Esophagus (tissue), 2 donors: ENCODE data around the gene NME7. TPM values are rescaled to one million over a fixed set of nuclear protein-coding genes. Genes with fewer than 3 reads are reported as not detected.

ENCODE experiments used
- H3K27ac ChIP-seq, 2 donors: one replicate each; pipeline ENCODE4 v1.5.1; 2013; ENCODE audit warnings: low read depth in 2 of 2, mild to moderate bottlenecking in 2 of 2, inconsistent platforms in 1 of 2, low read length in 1 of 2, moderate library complexity in 1 of 2
- H3K27me3 ChIP-seq, 2 donors: one replicate each; pipeline ENCODE4 v1.6.1; 2013; ENCODE audit warnings: low read length in 2 of 2, control low read depth in 1 of 2, mild to moderate bottlenecking in 1 of 2; ENCODE audit not compliant: insufficient read depth in 2 of 2, control insufficient read depth in 1 of 2
- H3K36me3 ChIP-seq, 2 donors: one replicate each; pipeline ENCODE4 v1.6.1; 2013; ENCODE audit warnings: low read length in 1 of 2; ENCODE audit not compliant: control insufficient read depth in 2 of 2, insufficient read depth in 2 of 2
- H3K4me1 ChIP-seq, 2 donors: one replicate each; pipeline ENCODE4 v1.6.1; 2013; ENCODE audit warnings: low read length in 1 of 2; ENCODE audit not compliant: control insufficient read depth in 2 of 2, insufficient read depth in 2 of 2
- H3K4me3 ChIP-seq, 2 donors: one replicate each; pipeline ENCODE4 v1.5.1; 2013; ENCODE audit warnings: low read length in 2 of 2, mild to moderate bottlenecking in 2 of 2, low read depth in 1 of 2, moderate library complexity in 1 of 2
- H3K9me3 ChIP-seq, 2 donors: one replicate each; pipeline ENCODE4 v1.6.1; 2013; ENCODE audit warnings: mild to moderate bottlenecking in 2 of 2, low read depth in 1 of 2, low read length in 1 of 2, moderate library complexity in 1 of 2; ENCODE audit not compliant: control insufficient read depth in 2 of 2, insufficient read depth in 1 of 2
- WGBS, 2 donors: extraction: QIAGEN DNeasy Blood & Tissue Kit; methylation state at CpG; one replicate each; pipeline ENCODE4 v1.1.7; 2013; 5-methylcytosine and 5-hydroxymethylcytosine counted together
- polyA plus RNA-seq, 2 donors: library from polyadenylated mRNA; stranded (reverse); fragments of 200-250 nt; gene quantifications; one replicate each; pipeline ENCODE4 v1.2.3, GENCODE V29; 2013
- donor health status: healthy with polysubstance abuse.
- donor health status: Bipolar disorder and iron deficiency.

Gene NME7
- polyA plus RNA-seq, 2 donors, result 2.0 to 5.6 TPM

DNA sequence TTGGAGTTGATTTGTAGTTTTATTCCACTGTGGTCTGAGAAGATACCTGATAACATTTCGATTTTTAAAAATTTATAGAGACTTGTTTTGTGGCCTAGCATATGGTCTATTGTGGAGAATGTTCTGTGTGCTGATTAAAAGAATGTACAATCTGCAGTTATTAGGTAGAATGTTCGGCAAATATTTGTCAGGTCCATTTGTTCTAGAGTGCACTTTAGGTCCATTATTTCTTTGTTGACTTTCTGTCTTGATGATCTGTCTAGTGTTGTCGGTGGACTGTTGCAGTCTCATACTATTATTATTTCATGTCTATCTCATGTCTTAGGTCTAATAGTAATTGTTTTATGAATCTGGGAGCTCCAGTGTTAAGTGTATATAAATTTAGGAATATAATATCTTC is 116.8 kb downstream of the NME7 start:
- Histone ChIP-seq H3K36me3 (no peaks in the 10 kb centered on the region), H3K9me3 (no peaks in the 10 kb centered on the region), H3K27me3 (no peaks in the 10 kb centered on the region), H3K4me1 (no peaks in the 10 kb centered on the region), H3K4me3 (no peak overlapping the region), H3K27ac (no peak overlapping the region)
- WGBS, 2 donors, result 90 to 91% methylated on average over 3 of the region's 3 CpGs

- H3K27ac ChIP-seq, result no peak overlapping the region
- no peaks in the 10 kb centered on the region for H3K9me3 ChIP-seq
- no peaks in the 10 kb centered on the region for H3K36me3 ChIP-seq
- no peaks in the 10 kb centered on the region for H3K27me3 ChIP-seq
- WGBS, 2 donors, result 36 to 50% methylated on average over 2 of the region's 2 CpGs
- H3K4me1 ChIP-seq, result no peaks in the 10 kb centered on the region
- no peak overlapping the region for H3K4me3 ChIP-seq
These were observed 117.6 kb downstream of the NME7 start for GRCh38 chr1:169250022-169250421.

GRCh38 chr1:169249611-169250010 is 118.0 kb downstream of the NME7 start:
- Histone ChIP-seq H3K9me3 (no peaks in the 10 kb centered on the region), H3K27me3 (no peaks in the 10 kb centered on the region), H3K4me1 (no peaks in the 10 kb centered on the region), H3K36me3 (no peaks in the 10 kb centered on the region), H3K27ac (no peak overlapping the region), H3K4me3 (no peak overlapping the region)
- 94 to 95% methylated on average over 1 of the region's 1 CpG for WGBS, 2 donors

DNA sequence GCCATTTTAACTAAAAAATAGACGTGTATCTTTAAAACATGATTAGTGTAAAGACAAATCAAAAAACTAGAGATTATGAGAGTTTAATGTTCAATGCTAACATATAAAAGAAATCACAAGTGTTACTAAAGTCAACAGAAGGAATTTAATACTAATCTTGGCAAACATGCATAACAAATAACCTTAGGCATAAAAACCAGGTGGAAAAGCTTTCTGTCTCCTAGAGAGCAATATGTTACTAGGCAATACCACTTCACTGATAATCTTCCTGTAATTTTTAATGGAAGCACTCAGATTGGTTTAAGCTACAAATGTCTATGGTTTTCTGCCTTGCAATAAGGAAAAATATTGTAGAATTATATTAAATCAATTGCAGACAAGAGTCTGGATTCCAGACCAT is 121.9 kb downstream of the NME7 start:
- Histone ChIP-seq H3K27ac (no peak overlapping the region), H3K4me1 (no peaks in the 10 kb centered on the region), H3K9me3 (no peaks in the 10 kb centered on the region), H3K36me3 (no peaks in the 10 kb centered on the region), H3K27me3 (no peaks in the 10 kb centered on the region), H3K4me3 (no peak overlapping the region)
- WGBS, 2 donors, result 46 to 53% methylated on average over 1 of the region's 1 CpG

DNA sequence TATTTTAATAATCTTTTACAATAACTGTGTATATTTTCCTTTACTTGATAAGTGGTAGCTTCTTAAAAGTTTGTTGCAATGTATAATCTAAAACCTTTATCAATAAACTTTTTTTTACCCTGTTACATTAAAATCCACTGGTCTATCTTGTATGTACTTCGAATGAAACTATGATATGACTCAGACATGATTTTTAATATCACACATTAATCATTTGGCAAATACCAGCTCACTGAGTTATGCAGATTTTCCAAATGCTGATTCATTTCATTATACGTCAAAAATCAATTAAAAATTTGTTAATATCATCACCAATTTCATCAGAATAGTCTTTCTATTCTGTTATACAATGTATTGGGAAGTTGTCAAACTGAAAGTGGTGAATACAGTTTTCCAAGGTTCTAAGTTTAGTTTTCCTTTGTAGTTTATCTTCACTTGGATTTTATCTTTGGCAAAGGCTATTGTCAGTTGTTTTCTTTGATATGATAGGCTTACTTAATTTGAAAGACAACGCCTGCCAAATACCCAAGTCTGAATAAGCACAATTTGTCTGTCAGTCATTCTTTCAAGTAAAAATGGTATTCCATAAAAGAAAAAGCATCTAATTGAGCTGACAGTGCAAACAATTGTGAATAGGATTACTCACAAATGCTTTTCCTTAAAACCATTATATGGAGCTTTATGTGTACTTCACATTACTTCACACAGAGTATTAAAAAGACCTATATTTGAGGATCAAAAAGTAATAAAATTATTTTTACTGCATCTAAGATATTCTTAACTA is 127.0 kb downstream of the NME7 start:
- WGBS, 2 donors, result 17 to 24% methylated on average over 3 of the region's 3 CpGs
- Histone ChIP-seq H3K9me3 (no peaks in the 10 kb centered on the region), H3K4me3 (no peak overlapping the region), H3K36me3 (no peaks in the 10 kb centered on the region), H3K27me3 (no peaks in the 10 kb centered on the region), H3K4me1 (no peaks in the 10 kb centered on the region), H3K27ac (no peak overlapping the region)

DNA sequence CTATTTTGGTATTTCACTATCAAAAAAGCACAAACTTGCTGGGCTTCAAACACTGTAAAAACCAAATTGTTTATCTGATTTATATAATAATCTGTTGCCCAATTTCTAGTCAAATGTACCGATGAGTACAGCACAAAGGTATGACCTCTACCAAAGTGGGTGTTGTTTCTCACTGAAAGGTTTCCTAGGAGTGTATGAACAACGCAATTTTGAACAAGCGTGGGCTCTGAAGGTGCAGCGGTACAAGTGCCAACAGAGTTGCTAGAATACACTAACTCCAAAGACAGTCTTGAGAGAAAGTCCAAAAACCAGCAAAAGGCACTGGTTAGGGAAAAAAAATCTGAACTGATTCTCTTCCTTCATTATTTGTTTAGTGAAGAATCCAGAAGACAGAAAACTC is 130.7 kb downstream of the NME7 start:
- WGBS, 2 donors, result 94 to 97% methylated on average over 4 of the region's 4 CpGs
- H3K27me3 ChIP-seq, result no peaks in the 10 kb centered on the region

DNA sequence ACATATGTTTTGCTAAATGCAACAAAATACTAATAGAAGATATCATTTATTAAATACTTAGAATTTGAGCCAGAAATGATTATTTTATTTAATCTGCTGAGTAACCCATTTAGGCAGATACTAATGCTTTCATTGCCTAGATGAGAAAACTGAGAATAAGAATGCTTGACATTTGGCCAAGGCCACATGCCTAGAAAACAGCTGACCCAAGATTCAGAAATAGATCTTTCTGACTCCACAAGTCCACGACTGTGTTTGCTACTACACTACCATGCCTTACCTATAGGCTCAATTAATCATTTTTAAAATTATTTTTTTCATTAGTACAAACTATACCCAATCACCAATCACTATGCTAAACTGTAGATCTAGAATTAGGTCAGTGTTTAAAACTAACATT is 131.5 kb downstream of the NME7 start:
- H3K27me3 ChIP-seq, result no peaks in the 10 kb centered on the region
- no peaks in the 10 kb centered on the region for H3K4me1 ChIP-seq
- 50 to 58% methylated on average over 1 of the region's 1 CpG for WGBS, 2 donors
- no peaks in the 10 kb centered on the region for H3K9me3 ChIP-seq
- no peaks in the 10 kb centered on the region for H3K36me3 ChIP-seq
- no peak overlapping the region for H3K27ac ChIP-seq
- H3K4me3 ChIP-seq, result no peak overlapping the region

More for the DNA sequence above, 130.7 kb downstream of the NME7 start:
- Histone ChIP-seq H3K9me3 (no peaks in the 10 kb centered on the region), H3K4me3 (no peak overlapping the region), H3K36me3 (no peaks in the 10 kb centered on the region), H3K27ac (no peak overlapping the region), H3K4me1 (no peaks in the 10 kb centered on the region)

DNA sequence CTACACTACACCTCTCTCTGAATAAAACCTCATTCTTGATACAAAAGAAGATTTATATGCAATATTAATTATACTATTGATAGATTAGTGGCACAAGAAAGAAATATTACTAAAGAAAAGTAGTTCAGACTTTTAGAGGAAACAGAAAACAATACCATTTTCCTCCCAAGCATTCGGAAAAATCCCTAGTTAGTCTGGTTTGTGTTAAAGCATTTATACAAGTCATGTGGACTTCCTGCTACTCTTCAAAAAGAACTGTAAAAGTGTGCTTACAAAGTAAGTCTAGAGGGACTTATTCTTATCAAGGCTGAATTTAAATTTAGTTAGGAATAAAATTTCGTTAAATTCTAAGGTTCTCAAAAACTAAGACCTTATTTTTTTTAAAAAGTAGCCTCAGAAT is 132.0 kb downstream of the NME7 start:
- no peaks in the 10 kb centered on the region for H3K27me3 ChIP-seq
- H3K36me3 ChIP-seq, result no peaks in the 10 kb centered on the region
- H3K9me3 ChIP-seq, result no peaks in the 10 kb centered on the region
- 80 to 81% methylated on average over 2 of the region's 2 CpGs for whole genome bisulfite sequencing, 2 donors
- no peaks in the 10 kb centered on the region for H3K4me1 ChIP-seq
- H3K4me3 ChIP-seq, result no peak overlapping the region
- no peak overlapping the region for H3K27ac ChIP-seq

- no peaks in the 10 kb centered on the region for H3K36me3 ChIP-seq
- 83 to 94% methylated on average over 3 of the region's 3 CpGs for WGBS, 2 donors
These were observed 132.8 kb downstream of the NME7 start for GRCh38 chr1:169234780-169235179.

DNA sequence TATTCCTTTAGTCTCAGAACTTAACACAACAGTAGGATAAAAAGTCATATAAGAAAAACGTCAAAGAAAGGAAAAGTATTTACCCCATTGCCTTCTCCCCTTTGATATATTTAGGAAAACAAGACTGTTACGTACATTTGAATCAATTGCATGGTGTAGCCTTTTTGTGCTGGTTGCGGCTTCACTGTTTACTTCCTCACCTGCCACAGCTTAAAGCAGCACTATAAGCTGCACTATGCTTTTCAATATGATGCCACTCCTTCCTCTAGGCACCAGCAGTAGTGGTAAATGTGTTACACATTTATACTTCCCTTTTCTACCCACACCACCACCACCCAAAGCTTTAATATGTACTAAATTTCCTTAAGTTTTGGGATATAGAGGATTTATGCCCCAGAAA is 150.0 kb downstream of the NME7 start:
- WGBS, 2 donors, result 72 to 89% methylated on average over 3 of the region's 3 CpGs
- H3K36me3 ChIP-seq, result no peaks in the 10 kb centered on the region
- no peaks in the 10 kb centered on the region for H3K4me1 ChIP-seq
- H3K27me3 ChIP-seq, result no peaks in the 10 kb centered on the region
- H3K4me3 ChIP-seq, result no peak overlapping the region
- H3K27ac ChIP-seq, result no peak overlapping the region
- H3K9me3 ChIP-seq, result no peaks in the 10 kb centered on the region

More at GRCh38 chr1:169234780-169235179, 132.8 kb downstream of the NME7 start:
- Histone ChIP-seq H3K27ac (no peak overlapping the region), H3K4me3 (no peak overlapping the region), H3K27me3 (no peaks in the 10 kb centered on the region), H3K9me3 (no peaks in the 10 kb centered on the region), H3K4me1 (no peaks in the 10 kb centered on the region)
